Activated CD8-positive, alpha-beta memory T cell treated with anti-CD3 and anti-CD28 coated beads, Interleukin-2, amount 10 ng/mL, durations not matched to agents 7 days and 5 days (primary cell): Measurements from ENCODE around the gene KIAA0753. TPM values are rescaled to one million over a fixed set of nuclear protein-coding genes. Genes with fewer than 3 reads are reported as not detected.
"Not testable (repeated sequence)": the region's sequence is repeated elsewhere in the genome, so short reads cannot be mapped to it uniquely, and the experiment has no call there.

Experiments
- ATAC-seq: fragments of 150-1000 bp; cut with Tn5 transposase; one replicate; pipeline ENCODE4 v1.10.0; 2021; ENCODE audit warnings: moderate library complexity
- CTCF ChIA-PET: fragments of 350-600 bp; sonication (Branson Sonifier 250); formaldehyde crosslinking; loops from one replicate; lab custom pipeline; 2021; ENCODE audit warnings: antibody characterized with exemption; lab: Charles Lee
- DNase-seq: peaks from one replicate; pipeline ENCODE4 v3.0.0-alpha.2; 2020
- H3K27ac Mint-ChIP-seq: one replicate; pipeline ENCODE4 v1.8.0; 2021; ENCODE audit warnings: mild to moderate bottlenecking, mixed read lengths
- H3K27me3 Mint-ChIP-seq: one replicate; pipeline ENCODE4 v1.8.0; 2021; ENCODE audit warnings: mixed read lengths
- H3K36me3 Mint-ChIP-seq: one replicate; pipeline ENCODE4 v1.8.0; 2021; ENCODE audit warnings: mild to moderate bottlenecking, mixed read lengths
- H3K4me1 Mint-ChIP-seq: one replicate; pipeline ENCODE4 v1.8.0; 2021; ENCODE audit warnings: mixed read lengths
- H3K4me3 Mint-ChIP-seq: one replicate; pipeline ENCODE4 v1.8.0; 2021; ENCODE audit warnings: mild to moderate bottlenecking, moderate library complexity, mixed read lengths
- H3K9me3 Mint-ChIP-seq: one replicate; pipeline ENCODE4 v1.8.0; 2022; ENCODE audit warnings: low read depth, mixed read lengths
- total RNA-seq, 2 experiments: library from RNA; stranded (reverse); gene quantifications; one replicate each; pipeline ENCODE4 v1.2.3, GENCODE V29; 2021

The KIAA0753 gene
- total RNA-seq, 2 experiments from 2014 or later: 16.5 to 18.0 TPM

DNA sequence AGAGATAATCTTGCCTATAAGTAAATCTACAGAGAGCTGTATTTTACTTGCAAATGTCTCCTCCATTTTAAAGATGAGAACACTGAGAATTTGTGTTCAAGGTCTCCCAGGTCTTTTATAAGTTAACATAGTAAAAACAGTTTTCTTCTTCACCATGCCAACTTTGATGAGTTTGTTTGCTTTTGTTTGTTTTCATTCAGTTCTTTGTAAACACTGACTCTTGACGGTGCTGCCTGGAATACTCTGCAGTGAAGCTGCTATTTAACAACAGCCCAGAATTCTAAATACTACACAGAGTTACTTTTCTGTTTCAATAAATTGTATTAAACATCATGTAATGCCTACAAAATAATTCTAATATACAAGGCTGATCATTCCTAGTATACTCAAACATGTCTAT, 42.8 kb downstream of the KIAA0753 start:
- no peaks in the 10 kb centered on the region for H3K9me3 Mint-ChIP-seq
- no peak for ATAC-seq
- no peak overlapping the region for H3K4me3 Mint-ChIP-seq
- CTCF ChIA-PET: interaction anchor here (1.4 kb wide), 1 partner anchor 13 kb away, joined by 3 read pairs; no protein-coding TSS in a partner anchor
- H3K27me3 Mint-ChIP-seq: no peaks in the 10 kb centered on the region
- H3K4me1 Mint-ChIP-seq: no peaks in the 10 kb centered on the region
- no peak for DNase-seq
- no peak overlapping the region for H3K27ac Mint-ChIP-seq
- H3K36me3 Mint-ChIP-seq: peaks cover 26% of the 10 kb centered on the region

DNA sequence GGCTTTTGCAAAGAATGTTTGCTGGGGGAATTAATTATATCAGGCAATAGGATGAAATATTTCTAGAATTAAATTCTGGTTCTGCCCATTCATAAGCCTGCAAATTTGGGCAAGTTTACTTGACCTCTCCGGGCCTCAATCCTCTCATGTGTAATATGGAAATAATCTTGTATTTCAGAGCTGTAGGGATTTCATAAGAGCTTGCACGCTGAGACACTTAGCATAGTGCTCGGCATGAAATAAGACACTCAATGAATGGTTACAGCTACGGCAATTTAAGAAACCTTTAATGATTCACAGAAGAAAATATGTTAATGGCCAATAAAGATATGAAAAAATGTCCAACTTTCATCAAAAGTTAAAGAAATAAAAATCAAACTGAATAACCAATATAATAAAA, 43.6 kb downstream of the KIAA0753 start:
- peaks cover 4% of the 10 kb centered on the region for H3K4me1 Mint-ChIP-seq
- no peak overlapping the region for H3K27ac Mint-ChIP-seq
- CTCF ChIA-PET: no interaction called here
- H3K4me3 Mint-ChIP-seq: no peak overlapping the region
- ATAC-seq (no peak), DNase-seq (no peak)
- H3K9me3 Mint-ChIP-seq: no peaks in the 10 kb centered on the region
- peaks cover 27% of the 10 kb centered on the region for H3K36me3 Mint-ChIP-seq
- H3K27me3 Mint-ChIP-seq: no peaks in the 10 kb centered on the region

DNA sequence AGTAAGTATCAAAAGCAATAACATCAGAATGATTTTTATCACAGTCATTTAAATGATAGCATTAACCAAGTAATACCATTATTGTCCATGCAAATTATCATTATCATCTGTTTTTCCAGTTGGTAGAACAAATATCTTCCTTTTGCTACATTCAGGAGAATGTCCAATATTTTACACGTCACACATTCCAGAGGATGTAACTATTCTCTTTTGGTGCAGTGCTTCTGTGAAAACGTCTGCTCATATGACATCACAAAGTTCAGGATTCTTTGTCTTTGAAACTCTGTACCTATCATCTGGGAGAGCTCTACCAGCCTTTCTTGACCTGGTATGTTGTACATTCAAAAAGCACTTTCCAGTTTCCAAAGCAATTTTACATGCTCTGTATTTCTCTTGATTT, 44.0 kb downstream of the KIAA0753 start:
- ATAC-seq (no peak), DNase-seq (no peak)
- no peaks in the 10 kb centered on the region for H3K9me3 Mint-ChIP-seq
- H3K27me3 Mint-ChIP-seq: no peaks in the 10 kb centered on the region
- peaks cover 29% of the 10 kb centered on the region for H3K36me3 Mint-ChIP-seq
- H3K4me1 Mint-ChIP-seq: peaks cover 7% of the 10 kb centered on the region
- no peak overlapping the region for H3K27ac Mint-ChIP-seq
- H3K4me3 Mint-ChIP-seq: no peak overlapping the region
- CTCF ChIA-PET: no interaction called here

DNA sequence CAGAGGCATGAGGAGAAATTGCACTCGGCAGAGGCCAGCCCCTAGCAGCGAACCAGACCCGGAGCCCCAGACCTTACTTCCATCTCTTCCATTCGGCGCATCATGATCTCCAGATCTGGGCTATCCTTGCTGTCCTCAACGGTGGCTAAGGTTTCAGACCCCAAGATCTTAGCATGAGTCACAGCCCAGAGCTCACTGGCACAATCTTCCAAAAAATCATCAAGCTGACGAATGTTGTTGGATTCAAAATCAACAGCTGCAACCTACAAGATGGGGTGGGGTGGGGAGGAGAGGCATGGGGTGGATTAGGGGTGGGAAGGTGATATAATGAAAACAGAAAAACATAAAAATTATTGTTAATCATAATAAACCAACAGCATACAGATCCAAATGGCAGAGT, 44.4 kb downstream of the KIAA0753 start:
- ATAC-seq (no peak), DNase-seq (no peak)
- Mint-ChIP-seq H3K27me3 (no peaks in the 10 kb centered on the region), H3K36me3 (peaks cover 29% of the 10 kb centered on the region), H3K4me3 (no peak overlapping the region), H3K4me1 (peaks cover 7% of the 10 kb centered on the region), H3K9me3 (no peaks in the 10 kb centered on the region), H3K27ac (no peak overlapping the region)
- CTCF ChIA-PET: no interaction called here

GRCh38 chr17:6593371-6593770, 47.1 kb downstream of the KIAA0753 start:
- peaks cover 28% of the 10 kb centered on the region for H3K36me3 Mint-ChIP-seq
- H3K27me3 Mint-ChIP-seq, H3K9me3 Mint-ChIP-seq, ATAC-seq, H3K27ac Mint-ChIP-seq, DNase-seq, H3K4me3 Mint-ChIP-seq, CTCF ChIA-PET, H3K4me1 Mint-ChIP-seq: not testable (repeated sequence)

DNA sequence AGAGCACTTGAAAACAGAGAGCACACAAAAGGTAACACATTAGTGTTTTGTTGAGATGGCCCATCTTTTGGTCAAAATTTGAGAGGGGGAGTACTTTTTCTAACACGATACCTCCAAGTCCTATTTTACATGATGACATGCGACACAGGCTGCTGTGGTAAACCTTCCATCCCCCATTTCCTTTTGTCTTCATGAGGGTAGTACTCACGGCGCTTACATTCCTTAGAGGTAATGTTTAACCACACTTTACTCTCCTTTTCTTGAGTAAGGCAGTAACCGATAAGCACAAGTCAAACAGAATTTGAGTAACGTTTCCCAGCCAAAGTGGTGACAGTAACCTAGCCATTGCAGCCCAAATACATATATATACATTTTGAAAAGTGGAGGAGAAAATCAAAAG, 48.3 kb downstream of the KIAA0753 start:
- DNase-seq (no peak), ATAC-seq (no peak)
- H3K27me3 Mint-ChIP-seq: no peaks in the 10 kb centered on the region
- CTCF ChIA-PET: no interaction called here
- peaks cover 35% of the 10 kb centered on the region for H3K36me3 Mint-ChIP-seq
- H3K9me3 Mint-ChIP-seq: no peaks in the 10 kb centered on the region
- H3K4me1 Mint-ChIP-seq: peaks cover 7% of the 10 kb centered on the region
- no peak overlapping the region for H3K4me3 Mint-ChIP-seq
- no peak overlapping the region for H3K27ac Mint-ChIP-seq

GRCh38 chr17:6591599-6592158, 48.8 kb downstream of the KIAA0753 start:
- Mint-ChIP-seq H3K27me3 (no peaks in the 10 kb centered on the region), H3K4me1 (peaks cover 7% of the 10 kb centered on the region), H3K9me3 (no peaks in the 10 kb centered on the region), H3K36me3 (peaks cover 35% of the 10 kb centered on the region), H3K4me3 (no peak overlapping the region), H3K27ac (no peak overlapping the region)
- no peak for DNase-seq
- ATAC-seq: no peak
- CTCF ChIA-PET: no interaction called here

DNA sequence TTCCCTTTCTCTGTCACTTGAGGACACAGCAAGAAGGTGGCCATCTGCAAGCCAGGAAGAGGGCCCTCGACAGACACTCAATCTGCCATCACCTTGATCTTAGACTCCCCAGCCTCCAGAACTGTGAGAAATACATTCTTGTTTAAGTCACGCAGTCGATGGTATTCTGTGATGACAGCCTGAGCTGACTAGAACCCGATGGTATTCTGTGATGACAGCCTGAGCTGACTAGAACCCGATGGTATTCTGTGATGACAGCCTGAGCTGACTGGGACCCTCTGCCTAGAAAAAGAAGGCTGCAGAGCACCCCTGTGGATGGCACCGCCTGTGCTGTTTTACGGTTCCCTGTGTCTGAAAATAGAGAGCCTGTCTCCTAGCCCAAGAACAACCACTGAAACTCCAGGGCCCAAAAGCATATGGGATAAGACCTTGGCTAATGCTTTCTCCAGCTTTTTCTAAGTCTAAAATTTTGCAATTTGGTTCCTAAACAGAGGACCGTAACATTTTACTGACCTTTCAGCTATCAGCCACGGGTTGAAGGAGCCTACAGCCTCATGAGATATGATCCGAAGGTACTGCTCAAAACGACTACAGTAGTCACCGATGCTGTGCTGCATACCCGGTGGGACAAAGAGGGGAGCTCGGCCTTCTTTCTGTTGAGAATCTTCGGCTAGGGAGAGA, 51.1 kb downstream of the KIAA0753 start:
- H3K27me3 Mint-ChIP-seq: no peaks in the 10 kb centered on the region
- no peak for DNase-seq
- H3K36me3 Mint-ChIP-seq: peaks cover 47% of the 10 kb centered on the region
- peaks cover 3% of the 10 kb centered on the region for H3K9me3 Mint-ChIP-seq
- CTCF ChIA-PET: interaction anchor here (1.4 kb wide), 1 partner anchor 19 kb away, joined by 3 read pairs; no protein-coding TSS in a partner anchor
- H3K27ac Mint-ChIP-seq: no peak overlapping the region
- peaks cover 7% of the 10 kb centered on the region for H3K4me1 Mint-ChIP-seq
- H3K4me3 Mint-ChIP-seq: no peak overlapping the region
- ATAC-seq: no peak

DNA sequence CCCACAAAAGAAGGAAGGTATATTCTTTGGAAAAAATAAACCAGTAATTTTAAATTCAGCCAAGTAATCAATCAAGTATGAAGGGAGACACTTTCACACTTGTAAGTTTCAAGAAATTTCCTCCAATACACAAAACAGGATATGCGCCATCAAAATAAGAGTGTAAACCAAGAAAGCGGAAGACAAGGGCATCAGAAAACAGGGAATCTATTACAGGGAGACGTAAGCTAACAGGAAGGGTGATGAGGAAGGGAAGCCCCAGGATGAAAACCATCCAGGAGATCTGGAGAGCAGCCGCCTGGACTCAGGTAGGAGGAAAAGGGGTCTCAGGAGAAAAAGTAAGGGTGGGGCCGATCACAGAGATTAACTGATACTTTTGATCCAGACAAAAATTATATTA, 52.3 kb downstream of the KIAA0753 start:
- CTCF ChIA-PET: no interaction called here
- ATAC-seq: no peak
- H3K27me3 Mint-ChIP-seq: no peaks in the 10 kb centered on the region

DNA sequence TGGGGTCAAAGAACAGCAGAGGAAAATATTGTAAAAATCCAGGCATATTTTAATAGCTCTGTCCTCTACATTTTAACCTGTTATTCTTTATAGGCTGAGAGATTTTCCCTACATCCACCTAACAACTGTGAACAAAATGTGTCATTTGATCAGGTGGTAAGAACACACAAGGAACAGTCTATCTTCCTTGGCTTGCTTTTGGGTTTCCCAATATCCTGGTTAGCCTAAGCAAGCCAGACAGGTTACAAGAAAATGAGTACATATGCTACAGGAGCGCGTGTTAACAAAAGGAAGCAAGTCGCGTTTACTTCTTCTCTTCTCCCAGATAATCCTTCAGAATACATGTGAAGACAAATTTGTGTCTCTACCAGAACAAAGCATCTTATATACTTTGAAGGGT, 53.2 kb downstream of the KIAA0753 start:
- Mint-ChIP-seq H3K27ac (no peak overlapping the region), H3K36me3 (peaks cover 54% of the 10 kb centered on the region), H3K9me3 (peaks cover 3% of the 10 kb centered on the region), H3K27me3 (no peaks in the 10 kb centered on the region), H3K4me3 (no peak overlapping the region), H3K4me1 (peaks cover 6% of the 10 kb centered on the region)
- no peak for ATAC-seq
- CTCF ChIA-PET: interaction anchor here (0.9 kb wide), 1 partner anchor 11 kb away, joined by 3 read pairs; no protein-coding TSS in a partner anchor
- no peak for DNase-seq

More for the DNA sequence above, 52.3 kb downstream of the KIAA0753 start:
- no peak for DNase-seq
- peaks cover 54% of the 10 kb centered on the region for H3K36me3 Mint-ChIP-seq
- H3K27ac Mint-ChIP-seq: no peak overlapping the region
- peaks cover 3% of the 10 kb centered on the region for H3K9me3 Mint-ChIP-seq
- no peak overlapping the region for H3K4me3 Mint-ChIP-seq
- peaks cover 7% of the 10 kb centered on the region for H3K4me1 Mint-ChIP-seq

DNA sequence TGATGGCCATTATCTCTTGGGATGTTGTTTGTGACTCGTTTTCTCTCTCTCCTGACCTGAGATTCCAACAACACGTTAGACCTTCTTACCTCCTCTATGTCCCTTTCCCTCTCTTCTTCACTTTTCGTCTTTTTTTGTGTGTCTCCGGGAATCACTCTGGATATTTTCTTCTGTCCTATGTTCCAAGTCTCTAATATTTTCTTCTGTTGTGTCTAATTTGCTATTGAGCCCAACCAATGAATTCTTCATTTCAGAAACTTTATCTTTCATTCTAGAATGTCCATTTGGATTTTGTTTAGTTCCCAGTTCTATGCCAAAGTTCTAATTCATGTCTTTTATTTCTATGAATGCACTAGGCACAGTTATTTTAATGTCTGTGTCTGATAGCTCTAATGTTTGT, 57.1 kb downstream of the KIAA0753 start:
- no peak for ATAC-seq
- Mint-ChIP-seq H3K9me3 (peaks cover 3% of the 10 kb centered on the region), H3K4me3 (no peak overlapping the region), H3K36me3 (peaks cover 41% of the 10 kb centered on the region), H3K4me1 (no peaks in the 10 kb centered on the region), H3K27me3 (no peaks in the 10 kb centered on the region), H3K27ac (no peak overlapping the region)
- no peak for DNase-seq
- CTCF ChIA-PET: no interaction called here

DNA sequence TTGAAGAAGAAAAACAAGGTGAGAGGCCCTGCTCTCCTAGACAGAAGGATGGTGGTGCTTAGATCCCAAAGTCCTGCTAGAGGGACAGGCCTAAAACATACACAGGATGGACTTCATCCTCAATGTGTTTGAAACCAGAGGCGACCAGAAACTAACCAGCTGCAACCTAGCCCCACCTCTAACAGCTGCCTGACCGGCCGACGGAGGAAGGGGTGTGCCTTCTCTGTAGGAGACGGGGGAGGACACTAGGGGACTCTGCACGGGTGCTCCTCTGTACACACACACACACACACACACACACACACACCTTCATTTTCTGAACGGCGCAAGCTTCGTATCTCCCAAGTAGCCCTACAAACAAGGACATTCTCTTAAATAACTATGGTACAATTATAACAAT, 59.9 kb downstream of the KIAA0753 start:
- H3K9me3 Mint-ChIP-seq: no peaks in the 10 kb centered on the region
- ATAC-seq (no peak), DNase-seq (no peak)
- no peaks in the 10 kb centered on the region for H3K27me3 Mint-ChIP-seq
- H3K36me3 Mint-ChIP-seq: peaks cover 26% of the 10 kb centered on the region
- no peak overlapping the region for H3K4me3 Mint-ChIP-seq
- CTCF ChIA-PET: no interaction called here
- H3K4me1 Mint-ChIP-seq: peaks cover 3% of the 10 kb centered on the region
- no peak overlapping the region for H3K27ac Mint-ChIP-seq

DNA sequence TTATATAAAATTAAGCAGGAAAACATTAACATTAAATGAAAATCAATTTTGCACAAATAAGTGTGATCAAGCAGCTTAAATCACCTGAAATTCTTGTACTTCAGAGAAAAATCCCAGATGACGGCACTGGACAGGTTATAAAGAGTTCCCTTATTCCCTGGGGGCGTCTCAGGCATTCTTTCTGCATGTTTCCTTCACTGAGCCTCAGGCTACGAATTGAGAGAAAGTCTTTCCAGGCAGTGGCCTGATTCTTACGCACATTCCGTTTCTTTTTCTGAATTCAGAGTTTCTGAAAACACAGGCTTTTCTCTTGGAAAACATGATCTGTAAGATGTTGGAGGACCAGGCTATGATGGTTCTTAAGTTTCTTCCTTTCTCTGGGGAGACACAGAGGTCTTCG, 62.0 kb downstream of the KIAA0753 start:
- Mint-ChIP-seq H3K4me3 (no peak overlapping the region), H3K27ac (no peak overlapping the region), H3K36me3 (peaks cover 8% of the 10 kb centered on the region), H3K27me3 (no peaks in the 10 kb centered on the region), H3K9me3 (no peaks in the 10 kb centered on the region), H3K4me1 (peaks cover 12% of the 10 kb centered on the region)
- ATAC-seq (no peak), DNase-seq (no peak)
- CTCF ChIA-PET: interaction anchor here (0.6 kb wide), 1 partner anchor 1330 kb away, joined by 4 read pairs; no protein-coding TSS in a partner anchor

- Mint-ChIP-seq H3K27me3 (no peaks in the 10 kb centered on the region), H3K4me3 (no peak overlapping the region), H3K4me1 (peaks cover 12% of the 10 kb centered on the region), H3K9me3 (no peaks in the 10 kb centered on the region), H3K36me3 (peaks cover 2% of the 10 kb centered on the region), H3K27ac (no peak overlapping the region)
- CTCF ChIA-PET: interaction anchor here (0.6 to 1.8 kb wide), 3 partner anchors 22 to 1330 kb away, joined by 3 to 5 read pairs (median 4); no protein-coding TSS in a partner anchor
- DNase-seq: no peak
- no peak for ATAC-seq
Observed at GRCh38 chr17:6577686-6578263, 62.7 kb downstream of the KIAA0753 start.
